Left ventricle myocardium inferior (tissue), 1 donor: Measurements from ENCODE around the gene BMPR1B. TPM values are rescaled to one million over a fixed set of nuclear protein-coding genes. Genes with fewer than 3 reads are reported as not detected.

Experiments
- DNase-seq: peaks from one replicate; pipeline ENCODE4 v3.0.0-alpha.2; 2020
- H3K27ac ChIP-seq: fragments of 200-600 bp; replicated peaks from 2 replicates; pipeline ENCODE4 v1.8.0; 2021
- H3K27me3 ChIP-seq: fragments of 200-600 bp; 2 replicates; pipeline ENCODE4 v1.8.0; 2021; ENCODE audit warnings: low read depth
- H3K36me3 ChIP-seq: fragments of 200-600 bp; 2 replicates; pipeline ENCODE4 v1.8.0; 2021
- H3K4me1 ChIP-seq: fragments of 200-600 bp; 2 replicates; pipeline ENCODE4 v1.8.0; 2021
- H3K4me3 ChIP-seq: fragments of 200-600 bp; 2 replicates; pipeline ENCODE4 v1.8.0; 2021; ENCODE audit warnings: mild to moderate bottlenecking, moderate library complexity
- H3K9me3 ChIP-seq: fragments of 200-600 bp; replicated peaks from 2 replicates; pipeline ENCODE4 v1.8.0; 2021
- CTCF ChIP-seq: fragments of 200-600 bp; IDR thresholded peaks from 2 replicates; pipeline ENCODE4 v1.8.0; 2021; ENCODE audit warnings: antibody characterized with exemption, mild to moderate bottlenecking, borderline replicate concordance
- intact Hi-C: fragments of 100-400 bp; cut with micrococcal nuclease; formaldehyde crosslinking; loops from one replicate; pipeline ENCODE4 v1.11.0; 2022
- total RNA-seq: library from RNA; stranded (reverse); fragmentation: NEBNext Ultra II Directional; extraction: Animal tissue kit (Norgen Biotek cat#: 25700); gene quantifications from one replicate; pipeline ENCODE4 v1.2.1, GENCODE V29; 2021
- donor health status: DM: no; HTN: yes; CAD: no; lungs with severe emphysema.

BMPR1B gene
- total RNA-seq, 1 donor from 2014 or later = 3.0 TPM

- H3K27me3 ChIP-seq = no peaks in the 10 kb centered on the region
- intact Hi-C loops = no loop called here
- no peak for TF ChIP-seq CTCF
- no peaks in the 10 kb centered on the region for H3K36me3 ChIP-seq
- no peak overlapping the region for H3K4me3 ChIP-seq
- no peak for DNase-seq
- no peaks in the 10 kb centered on the region for H3K9me3 ChIP-seq
- H3K27ac ChIP-seq = no peak overlapping the region
- no peaks in the 10 kb centered on the region for H3K4me1 ChIP-seq
Observed at GRCh38 chr4:95080969-95081368, 323.2 kb downstream of the BMPR1B start.

- no peak overlapping the region for H3K4me3 ChIP-seq
- no peaks in the 10 kb centered on the region for H3K27me3 ChIP-seq
- no peak overlapping the region for H3K27ac ChIP-seq
- DNase-seq = no peak
- TF ChIP-seq CTCF = no peak
- H3K4me1 ChIP-seq = no peaks in the 10 kb centered on the region
- no peaks in the 10 kb centered on the region for H3K9me3 ChIP-seq
- no peaks in the 10 kb centered on the region for H3K36me3 ChIP-seq
- intact Hi-C loops = no loop called here
Observed at GRCh38 chr4:95084584-95084983, 326.8 kb downstream of the BMPR1B start.

- intact Hi-C loops = no loop called here
- no peak overlapping the region for H3K27ac ChIP-seq
- DNase-seq = no peak
- H3K9me3 ChIP-seq = no peaks in the 10 kb centered on the region
- H3K4me3 ChIP-seq = no peak overlapping the region
- no peaks in the 10 kb centered on the region for H3K4me1 ChIP-seq
- no peaks in the 10 kb centered on the region for H3K36me3 ChIP-seq
- no peaks in the 10 kb centered on the region for H3K27me3 ChIP-seq
- TF ChIP-seq CTCF = no peak
Observed at GRCh38 chr4:95085124-95085833, 327.5 kb downstream of the BMPR1B start.

GRCh38 chr4:95086551-95086950, 328.8 kb downstream of the BMPR1B start:
- Histone ChIP-seq H3K27me3 (no peaks in the 10 kb centered on the region), H3K36me3 (no peaks in the 10 kb centered on the region), H3K4me1 (no peaks in the 10 kb centered on the region), H3K9me3 (no peaks in the 10 kb centered on the region), H3K4me3 (no peak overlapping the region), H3K27ac (no peak overlapping the region)
- intact Hi-C loops = no loop called here
- no peak for TF ChIP-seq CTCF
- no peak for DNase-seq

- no peaks in the 10 kb centered on the region for H3K9me3 ChIP-seq
- no peak for TF ChIP-seq CTCF
- intact Hi-C loops = no loop called here
- no peak for DNase-seq
- no peaks in the 10 kb centered on the region for H3K27me3 ChIP-seq
- H3K36me3 ChIP-seq = no peaks in the 10 kb centered on the region
- peaks cover 1% of the 10 kb centered on the region for H3K4me1 ChIP-seq
- no peak overlapping the region for H3K4me3 ChIP-seq
- H3K27ac ChIP-seq = no peak overlapping the region
Observed at GRCh38 chr4:95087657-95088455, 330.1 kb downstream of the BMPR1B start.
